ENCODE results near the gene FGG. TPM values are rescaled to one million over a fixed set of nuclear protein-coding genes. Genes with fewer than 3 reads are reported as not detected.

The FGG gene
- total RNA-seq, 4 donors from 2014 or later: not detected

- 81% methylated on average over 3 of the region's 3 CpGs for WGBS
- DNase-seq (ENCODE audit: extremely low spot score): no peak
- Histone ChIP-seq H3K4me3 (no peak overlapping the region), H3K27me3 (no peaks in the 10 kb centered on the region), H3K4me1 (no peaks in the 10 kb centered on the region), H3K36me3 (no peaks in the 10 kb centered on the region), H3K27ac (replicated peaks in 1 of 4) (no peak overlapping the region), H3K9me3 (no peaks in the 10 kb centered on the region)
- intact Hi-C loops (cut with DNase I): no loop called here
- no peak for TF ChIP-seq CTCF (IDR thresholded peaks at IDR 0.05)
- no peak for TF ChIP-seq EP300 (IDR thresholded peaks at IDR 0.05)
- TF ChIP-seq POLR2A (IDR thresholded peaks at IDR 0.05; ENCODE audit: low read depth): no peak
- no peak for TF ChIP-seq POLR2AphosphoS5 (IDR thresholded peaks at IDR 0.05)
Observed at GRCh38 chr4:154583230-154583629, 29.2 kb downstream of the FGG start.

DNA sequence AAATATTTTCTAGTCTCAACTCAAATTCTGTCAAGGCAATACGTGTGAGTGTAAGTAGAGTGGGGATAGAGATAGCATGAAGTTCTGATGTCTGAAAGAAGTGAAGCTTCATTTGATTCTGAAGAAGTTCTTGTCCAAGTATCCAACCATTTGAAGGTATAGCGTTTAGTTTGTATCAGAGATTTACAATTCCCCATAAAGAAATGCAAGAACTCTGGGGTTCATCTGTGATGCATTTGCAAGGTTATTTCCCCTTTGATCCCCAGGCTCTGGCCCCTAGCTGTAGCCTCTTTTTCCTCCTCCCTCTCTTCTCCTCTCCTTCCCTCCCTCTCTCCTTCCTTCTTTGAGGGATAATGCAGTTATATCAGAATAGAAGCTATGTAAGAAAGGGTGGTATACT is 29.7 kb downstream of the FGG start:
- intact Hi-C loops (cut with DNase I): no loop called here
- Histone ChIP-seq H3K27me3 (no peaks in the 10 kb centered on the region), H3K4me1 (no peaks in the 10 kb centered on the region), H3K36me3 (no peaks in the 10 kb centered on the region), H3K4me3 (no peak overlapping the region), H3K9me3 (no peaks in the 10 kb centered on the region), H3K27ac (replicated peaks in 1 of 4) (no peak overlapping the region)
- TF ChIP-seq POLR2A (IDR thresholded peaks at IDR 0.05; ENCODE audit: low read depth) (no peak), CTCF (IDR thresholded peaks at IDR 0.05) (no peak), EP300 (IDR thresholded peaks at IDR 0.05) (no peak), POLR2AphosphoS5 (IDR thresholded peaks at IDR 0.05) (no peak)
- no peak for DNase-seq (ENCODE audit: extremely low spot score)
- WGBS: 66% methylated on average over 2 of the region's 2 CpGs

DNA sequence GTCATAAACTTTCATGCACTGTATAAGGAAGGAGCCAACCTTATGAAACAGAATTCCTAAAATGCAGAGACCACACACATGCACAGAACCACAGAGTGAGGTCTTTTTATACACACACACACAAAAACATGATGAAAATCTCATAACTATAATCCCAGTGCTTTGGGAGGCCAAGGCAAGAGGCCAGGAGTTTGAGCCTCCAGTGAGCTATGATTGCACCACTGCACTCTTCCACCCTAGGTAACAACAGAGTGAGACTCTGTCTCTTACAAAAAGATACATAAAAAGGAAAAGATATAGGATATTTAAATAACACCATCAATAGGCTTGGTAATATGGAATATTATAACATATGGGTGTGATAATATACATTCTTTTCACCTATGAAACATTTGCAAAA is 32.5 kb downstream of the FGG start:
- H3K9me3 ChIP-seq: no peaks in the 10 kb centered on the region
- H3K4me3 ChIP-seq: no peak overlapping the region
- no peaks in the 10 kb centered on the region for H3K4me1 ChIP-seq
- H3K27me3 ChIP-seq: no peaks in the 10 kb centered on the region
- no peak overlapping the region for H3K27ac ChIP-seq (replicated peaks in 1 of 4)
- DNase-seq (ENCODE audit: extremely low spot score): no peak
- no peak for TF ChIP-seq CTCF (IDR thresholded peaks at IDR 0.05)
- no peak for TF ChIP-seq POLR2AphosphoS5 (IDR thresholded peaks at IDR 0.05)
- intact Hi-C loops (cut with DNase I): no loop called here
- H3K36me3 ChIP-seq: no peaks in the 10 kb centered on the region

- H3K4me3 ChIP-seq: no peak overlapping the region
- no peak for TF ChIP-seq POLR2A (IDR thresholded peaks at IDR 0.05; ENCODE audit: low read depth)
- no peak for TF ChIP-seq POLR2AphosphoS5 (IDR thresholded peaks at IDR 0.05)
- intact Hi-C loops (cut with DNase I): no loop called here
- H3K36me3 ChIP-seq: no peaks in the 10 kb centered on the region
- no peak for DNase-seq (ENCODE audit: extremely low spot score)
- no peaks in the 10 kb centered on the region for H3K4me1 ChIP-seq
- 65% methylated on average over 1 of the region's 1 CpG for WGBS
- no peaks in the 10 kb centered on the region for H3K27me3 ChIP-seq
- H3K9me3 ChIP-seq: no peaks in the 10 kb centered on the region
- no peak overlapping the region for H3K27ac ChIP-seq (replicated peaks in 1 of 4)
Observed at GRCh38 chr4:154578919-154579318, 33.5 kb downstream of the FGG start.

DNA sequence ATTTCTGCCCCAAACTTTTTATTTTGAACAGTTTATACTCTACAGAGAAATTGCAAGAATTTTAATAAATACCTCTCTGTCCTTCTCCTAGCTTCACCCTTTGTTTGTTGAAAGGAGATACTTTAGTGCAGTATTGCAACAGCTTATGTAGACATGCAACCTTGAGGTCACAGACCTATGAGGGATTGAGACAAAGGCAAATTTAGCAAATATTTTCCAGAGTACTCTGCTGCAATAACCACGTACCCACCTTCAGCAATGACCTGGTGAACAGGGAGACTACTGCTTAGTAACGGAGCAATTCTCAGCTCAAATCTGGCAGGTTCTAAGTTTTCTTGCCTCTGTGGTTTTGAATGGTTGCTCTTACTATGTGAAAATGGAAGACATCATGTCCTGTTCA is 35.1 kb downstream of the FGG start:
- intact Hi-C loops (cut with DNase I): no loop called here
- H3K27ac ChIP-seq (replicated peaks in 1 of 4): no peak overlapping the region
- TF ChIP-seq POLR2A (IDR thresholded peaks at IDR 0.05; ENCODE audit: low read depth) (no peak), POLR2AphosphoS5 (IDR thresholded peaks at IDR 0.05) (no peak), EP300 (IDR thresholded peaks at IDR 0.05) (no peak), CTCF (IDR thresholded peaks at IDR 0.05) (no peak)
- no peaks in the 10 kb centered on the region for H3K36me3 ChIP-seq
- H3K9me3 ChIP-seq: no peaks in the 10 kb centered on the region
- H3K4me1 ChIP-seq: no peaks in the 10 kb centered on the region
- no peaks in the 10 kb centered on the region for H3K27me3 ChIP-seq
- H3K4me3 ChIP-seq: no peak overlapping the region
- no peak for DNase-seq (ENCODE audit: extremely low spot score)
- 72% methylated on average over 2 of the region's 2 CpGs for WGBS
